Measurements from ENCODE around the gene SESN3.

The SESN3 gene

GRCh38 chr11:95115597-95115996, 115.4 kb downstream of the SESN3 start:
- DNase-seq, result no peak

All from stimulated activated CD4-positive, alpha-beta T cell treated with anti-CD3 and anti-CD28 coated beads, Interleukin-12 subunit alpha, Interleukin-12 subunit beta, amount 100 ng/mL, for 4 hours (primary cell).